ENCODE results near the gene TMEM174. TPM values are rescaled to one million over a fixed set of nuclear protein-coding genes. Genes with fewer than 3 reads are reported as not detected.

TMEM174 gene
- total RNA-seq, 1 donor from 2014 or later = not detected

DNA sequence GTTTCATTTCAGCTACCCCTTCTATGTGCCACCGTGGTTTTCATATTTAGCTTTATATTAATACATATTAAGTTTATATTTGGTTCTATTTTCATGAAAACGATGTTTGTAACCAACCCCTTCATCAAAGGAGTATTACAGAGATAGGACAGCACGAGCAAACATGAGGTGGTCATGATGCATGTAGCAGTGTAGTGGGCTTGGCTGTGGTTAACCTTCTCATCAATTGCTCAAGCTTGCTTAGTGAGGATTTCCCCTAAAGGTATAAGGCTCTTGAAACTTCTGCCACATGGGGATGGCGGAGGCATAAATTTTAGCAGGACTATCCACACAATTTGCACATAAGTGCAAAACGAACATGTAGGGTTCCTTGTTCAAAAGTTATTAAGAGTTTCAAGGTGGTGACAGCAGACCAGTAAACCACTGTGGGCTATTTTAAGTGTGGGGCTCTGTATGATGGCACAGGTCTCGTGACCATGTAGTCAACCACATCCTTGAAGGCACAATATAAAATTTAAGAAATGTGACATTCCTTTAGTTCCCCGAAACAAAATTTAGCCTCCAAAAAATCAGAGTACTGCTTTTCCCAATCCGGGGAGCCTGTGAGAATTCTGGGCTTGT is 24.8 kb downstream of the TMEM174 start:
- Histone ChIP-seq H3K27me3 (peaks cover 13% of the 10 kb centered on the region), H3K4me1 (no peaks in the 10 kb centered on the region), H4K20me1 (ENCODE audit: low read depth) (no peaks in the 10 kb centered on the region), H3K79me2 (ENCODE audit: low read depth) (no peaks in the 10 kb centered on the region), H3K4me2 (no peak overlapping the region), H3K9me3 (ENCODE audit: low read depth) (no peaks in the 10 kb centered on the region), H3K4me3 (no peak overlapping the region), H3K36me3 (no peaks in the 10 kb centered on the region), H3K27ac (no peak overlapping the region), H3K9ac (no peak overlapping the region), H2AFZ (replicated peaks) (no peak overlapping the region), H3F3A (ENCODE audit: low read depth) (no peaks in the 10 kb centered on the region)
- peaks cover 16% of the 10 kb centered on the region for H3K27me3 Mint-ChIP-seq (ENCODE audit: insufficient read depth, low read depth)
- TF ChIP-seq EZH2phosphoT487 (IDR thresholded peaks at IDR 0.05) = no peak
- TF ChIP-seq, protein P1, sequence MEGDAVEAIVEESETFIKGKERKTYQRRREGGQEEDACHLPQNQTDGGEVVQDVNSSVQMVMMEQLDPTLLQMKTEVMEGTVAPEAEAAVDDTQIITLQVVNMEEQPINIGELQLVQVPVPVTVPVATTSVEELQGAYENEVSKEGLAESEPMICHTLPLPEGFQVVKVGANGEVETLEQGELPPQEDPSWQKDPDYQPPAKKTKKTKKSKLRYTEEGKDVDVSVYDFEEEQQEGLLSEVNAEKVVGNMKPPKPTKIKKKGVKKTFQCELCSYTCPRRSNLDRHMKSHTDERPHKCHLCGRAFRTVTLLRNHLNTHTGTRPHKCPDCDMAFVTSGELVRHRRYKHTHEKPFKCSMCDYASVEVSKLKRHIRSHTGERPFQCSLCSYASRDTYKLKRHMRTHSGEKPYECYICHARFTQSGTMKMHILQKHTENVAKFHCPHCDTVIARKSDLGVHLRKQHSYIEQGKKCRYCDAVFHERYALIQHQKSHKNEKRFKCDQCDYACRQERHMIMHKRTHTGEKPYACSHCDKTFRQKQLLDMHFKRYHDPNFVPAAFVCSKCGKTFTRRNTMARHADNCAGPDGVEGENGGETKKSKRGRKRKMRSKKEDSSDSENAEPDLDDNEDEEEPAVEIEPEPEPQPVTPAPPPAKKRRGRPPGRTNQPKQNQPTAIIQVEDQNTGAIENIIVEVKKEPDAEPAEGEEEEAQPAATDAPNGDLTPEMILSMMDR (IDR thresholded peaks at IDR 0.05) = no peak
- TF ChIP-seq EZH2 (IDR thresholded peaks at IDR 0.05) = no peak
- H3K4me3 Mint-ChIP-seq = no peak overlapping the region
- no peak for DNase-seq (ENCODE audit: low spot score)
- no peaks in the 10 kb centered on the region for H3K4me1 Mint-ChIP-seq
- H3K9me3 Mint-ChIP-seq = peaks cover 2% of the 10 kb centered on the region
- H3K27ac Mint-ChIP-seq = no peak overlapping the region
- no peaks in the 10 kb centered on the region for H3K36me3 Mint-ChIP-seq

DNA sequence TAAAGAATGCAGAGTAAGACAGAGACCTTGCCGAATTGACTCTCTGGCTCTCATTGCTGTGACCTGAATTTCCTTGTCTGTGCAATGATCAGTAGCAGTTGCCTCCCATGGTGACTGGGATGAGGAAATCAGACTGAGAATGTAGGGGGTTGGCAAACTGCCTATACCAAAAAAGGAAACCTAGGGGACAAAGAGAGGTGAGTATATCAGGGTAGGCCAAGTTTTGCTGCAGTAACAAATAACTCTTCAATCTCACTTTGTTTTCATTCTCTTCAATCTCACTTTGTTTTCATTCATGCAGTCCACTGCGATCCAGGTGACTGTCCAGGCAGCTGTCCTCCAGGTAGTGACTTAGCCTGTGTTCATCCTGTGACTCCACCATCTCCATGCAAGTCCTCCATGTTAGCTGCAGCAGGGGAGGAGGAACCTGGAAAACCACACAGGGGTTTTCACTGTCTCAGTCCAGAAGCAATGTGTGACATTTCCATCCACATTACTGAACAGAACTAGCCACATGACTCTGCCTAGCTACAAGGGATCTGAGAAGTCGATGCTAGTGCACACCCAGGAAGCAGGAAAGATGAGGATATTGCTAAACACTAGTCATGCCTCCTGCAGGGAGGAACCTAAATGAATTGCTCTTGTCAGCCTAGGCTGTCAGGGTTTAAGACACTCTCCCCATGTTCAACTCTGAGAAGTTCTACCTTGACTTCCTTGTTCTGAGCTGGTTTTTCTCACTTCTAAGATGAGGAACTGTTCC is 26.0 kb downstream of the TMEM174 start:
- H3K79me2 ChIP-seq (ENCODE audit: low read depth) = no peaks in the 10 kb centered on the region
- no peak overlapping the region for H3K27ac ChIP-seq
- peaks cover 13% of the 10 kb centered on the region for H3K27me3 ChIP-seq
- no peaks in the 10 kb centered on the region for H3K9me3 ChIP-seq (ENCODE audit: low read depth)
- no peak overlapping the region for H3K4me3 ChIP-seq
- H3K9me3 Mint-ChIP-seq = peaks cover 2% of the 10 kb centered on the region
- peaks cover 16% of the 10 kb centered on the region for H3K27me3 Mint-ChIP-seq (ENCODE audit: insufficient read depth, low read depth)
- H3K4me3 Mint-ChIP-seq = no peak overlapping the region
- no peaks in the 10 kb centered on the region for H3K36me3 Mint-ChIP-seq
- no peaks in the 10 kb centered on the region for H4K20me1 ChIP-seq (ENCODE audit: low read depth)
- TF ChIP-seq EZH2 (IDR thresholded peaks at IDR 0.05) (no peak), EZH2phosphoT487 (IDR thresholded peaks at IDR 0.05) (no peak)
- TF ChIP-seq, protein P1 (IDR thresholded peaks at IDR 0.05) = no peak
- H2AFZ ChIP-seq (replicated peaks) = no peak overlapping the region
- H3K4me2 ChIP-seq = no peak overlapping the region
- H3K27ac Mint-ChIP-seq = no peak overlapping the region
- DNase-seq (ENCODE audit: low spot score) = no peak
- H3K4me1 ChIP-seq = no peaks in the 10 kb centered on the region
- no peaks in the 10 kb centered on the region for H3K4me1 Mint-ChIP-seq
- no peaks in the 10 kb centered on the region for H3F3A ChIP-seq (ENCODE audit: low read depth)
- no peak overlapping the region for H3K9ac ChIP-seq
- no peaks in the 10 kb centered on the region for H3K36me3 ChIP-seq

DNA sequence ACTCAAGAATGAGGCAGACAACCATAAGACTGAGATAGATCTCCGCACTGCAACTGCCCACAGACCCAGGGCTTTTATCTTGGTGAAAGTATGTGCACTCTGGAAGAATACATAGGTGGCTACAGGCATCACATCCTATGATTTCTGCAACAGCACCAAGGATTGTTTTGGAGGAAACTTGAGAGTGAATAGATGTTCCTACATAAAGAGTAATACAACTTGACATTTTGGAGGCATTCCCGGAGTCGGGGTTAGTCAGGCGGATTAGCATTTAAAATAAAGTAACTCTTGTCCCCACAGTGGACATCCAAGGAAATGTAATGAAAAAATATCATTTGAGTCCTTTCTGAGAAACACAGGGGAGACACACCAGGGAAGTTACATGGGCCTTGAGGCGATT is 26.7 kb downstream of the TMEM174 start:
- Histone ChIP-seq H3K36me3 (no peaks in the 10 kb centered on the region), H3F3A (ENCODE audit: low read depth) (no peaks in the 10 kb centered on the region), H3K27ac (no peak overlapping the region), H3K4me1 (no peaks in the 10 kb centered on the region), H3K9ac (no peak overlapping the region), H3K27me3 (peaks cover 13% of the 10 kb centered on the region), H3K9me3 (ENCODE audit: low read depth) (no peaks in the 10 kb centered on the region), H3K4me3 (no peak overlapping the region), H4K20me1 (ENCODE audit: low read depth) (no peaks in the 10 kb centered on the region), H3K4me2 (no peak overlapping the region), H2AFZ (replicated peaks) (no peak overlapping the region), H3K79me2 (ENCODE audit: low read depth) (no peaks in the 10 kb centered on the region)
- no peaks in the 10 kb centered on the region for H3K4me1 Mint-ChIP-seq
- no peak for TF ChIP-seq EZH2 (IDR thresholded peaks at IDR 0.05)
- TF ChIP-seq, protein P1 (IDR thresholded peaks at IDR 0.05) = no peak
- TF ChIP-seq EZH2phosphoT487 (IDR thresholded peaks at IDR 0.05) = no peak
- no peak overlapping the region for H3K27ac Mint-ChIP-seq
- H3K27me3 Mint-ChIP-seq (ENCODE audit: insufficient read depth, low read depth) = peaks cover 14% of the 10 kb centered on the region
- H3K36me3 Mint-ChIP-seq = no peaks in the 10 kb centered on the region
- H3K9me3 Mint-ChIP-seq = peaks cover 2% of the 10 kb centered on the region
- no peak overlapping the region for H3K4me3 Mint-ChIP-seq
- DNase-seq (ENCODE audit: low spot score) = no peak
